ENCODE measurements around the gene KAT2A.

GRCh38 chr17:42112552-42113176 lies 8.5 kb downstream of the KAT2A start, which contains the start of gene DHX58:
- TF ChIP-seq, protein P1, sequence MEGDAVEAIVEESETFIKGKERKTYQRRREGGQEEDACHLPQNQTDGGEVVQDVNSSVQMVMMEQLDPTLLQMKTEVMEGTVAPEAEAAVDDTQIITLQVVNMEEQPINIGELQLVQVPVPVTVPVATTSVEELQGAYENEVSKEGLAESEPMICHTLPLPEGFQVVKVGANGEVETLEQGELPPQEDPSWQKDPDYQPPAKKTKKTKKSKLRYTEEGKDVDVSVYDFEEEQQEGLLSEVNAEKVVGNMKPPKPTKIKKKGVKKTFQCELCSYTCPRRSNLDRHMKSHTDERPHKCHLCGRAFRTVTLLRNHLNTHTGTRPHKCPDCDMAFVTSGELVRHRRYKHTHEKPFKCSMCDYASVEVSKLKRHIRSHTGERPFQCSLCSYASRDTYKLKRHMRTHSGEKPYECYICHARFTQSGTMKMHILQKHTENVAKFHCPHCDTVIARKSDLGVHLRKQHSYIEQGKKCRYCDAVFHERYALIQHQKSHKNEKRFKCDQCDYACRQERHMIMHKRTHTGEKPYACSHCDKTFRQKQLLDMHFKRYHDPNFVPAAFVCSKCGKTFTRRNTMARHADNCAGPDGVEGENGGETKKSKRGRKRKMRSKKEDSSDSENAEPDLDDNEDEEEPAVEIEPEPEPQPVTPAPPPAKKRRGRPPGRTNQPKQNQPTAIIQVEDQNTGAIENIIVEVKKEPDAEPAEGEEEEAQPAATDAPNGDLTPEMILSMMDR (IDR thresholded peaks at IDR 0.05): no peak
- no peak for TF ChIP-seq EP300 (IDR thresholded peaks at IDR 0.05)
